ENCODE results near the gene SPP1. TPM values are rescaled to one million over a fixed set of nuclear protein-coding genes. Genes with fewer than 3 reads are reported as not detected.
A peak's percentile ranks its signal among the peaks of the same experiment; 100 is the strongest.

Gene SPP1
- total RNA-seq, 1 experiment from 2014 or later: not detected

DNA sequence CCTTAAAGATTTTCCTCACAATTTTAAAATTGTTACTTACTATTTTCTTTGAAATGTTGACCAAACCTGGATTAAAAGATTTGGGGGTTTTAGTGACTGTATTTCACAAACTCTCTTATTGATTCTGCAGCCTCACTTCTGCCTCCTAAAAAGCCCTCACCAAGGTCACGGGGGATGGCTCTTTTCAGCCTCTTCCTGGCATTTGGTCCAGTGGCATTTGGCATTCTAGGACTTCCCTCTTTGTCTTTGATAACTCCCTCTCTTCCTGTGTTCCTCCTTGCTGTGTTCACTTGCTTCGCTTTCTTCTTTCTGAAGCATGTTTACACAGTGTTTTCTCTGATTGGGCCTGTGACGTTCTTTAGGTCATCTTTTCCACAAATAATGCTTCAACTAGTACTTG is 53.4 kb downstream of the SPP1 start:
- POLR2A ChIA-PET: interaction anchor here (1.7 kb wide), 1 partner anchor 22 kb away, joined by 4 read pairs; the partner anchor contains the start of gene PKD2

DNA sequence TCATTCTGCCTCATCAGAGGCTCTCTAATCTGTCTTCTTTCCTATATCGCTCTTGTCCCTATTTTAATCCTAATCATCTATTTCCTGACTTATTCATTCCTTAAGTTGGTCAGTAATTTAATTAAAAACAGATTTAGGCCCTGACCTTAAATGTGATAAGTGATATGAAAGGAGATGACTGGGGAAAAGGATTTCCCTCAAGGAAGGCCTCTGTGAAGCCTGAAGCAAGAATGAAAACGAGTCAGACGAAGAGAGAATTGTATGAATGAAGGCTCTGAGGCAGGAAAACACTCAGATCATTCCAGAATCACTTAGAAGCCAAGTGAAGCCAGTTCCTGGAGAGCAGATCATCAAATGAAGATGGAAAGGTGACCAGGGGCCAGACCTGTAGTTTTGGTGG is 54.0 kb downstream of the SPP1 start:
- ChIA-PET POLR2A (interaction anchor here (0.8 to 1.7 kb wide), 3 partner anchors 21 to 493 kb away, joined by 4 to 7 read pairs (median 4); partner anchors contain the start of genes PKD2 and PYURF), CTCF (interaction anchor here (0.5 to 1.0 kb wide), 3 partner anchors 25 to 190 kb away, joined by 3 read pairs; no protein-coding TSS in a partner anchor)
- H3K4me3 Mint-ChIP-seq (ENCODE audit: unreplicated experiment): no peak overlapping the region
- no TSS peak for BruUV-seq (replicated peaks)
- H3K36me3 Mint-ChIP-seq (ENCODE audit: insufficient read depth, unreplicated experiment): peaks cover 15% of the 10 kb centered on the region
- H3K27me3 Mint-ChIP-seq (ENCODE audit: insufficient read depth, unreplicated experiment): no peaks in the 10 kb centered on the region
- TF ChIP-seq, protein P1, sequence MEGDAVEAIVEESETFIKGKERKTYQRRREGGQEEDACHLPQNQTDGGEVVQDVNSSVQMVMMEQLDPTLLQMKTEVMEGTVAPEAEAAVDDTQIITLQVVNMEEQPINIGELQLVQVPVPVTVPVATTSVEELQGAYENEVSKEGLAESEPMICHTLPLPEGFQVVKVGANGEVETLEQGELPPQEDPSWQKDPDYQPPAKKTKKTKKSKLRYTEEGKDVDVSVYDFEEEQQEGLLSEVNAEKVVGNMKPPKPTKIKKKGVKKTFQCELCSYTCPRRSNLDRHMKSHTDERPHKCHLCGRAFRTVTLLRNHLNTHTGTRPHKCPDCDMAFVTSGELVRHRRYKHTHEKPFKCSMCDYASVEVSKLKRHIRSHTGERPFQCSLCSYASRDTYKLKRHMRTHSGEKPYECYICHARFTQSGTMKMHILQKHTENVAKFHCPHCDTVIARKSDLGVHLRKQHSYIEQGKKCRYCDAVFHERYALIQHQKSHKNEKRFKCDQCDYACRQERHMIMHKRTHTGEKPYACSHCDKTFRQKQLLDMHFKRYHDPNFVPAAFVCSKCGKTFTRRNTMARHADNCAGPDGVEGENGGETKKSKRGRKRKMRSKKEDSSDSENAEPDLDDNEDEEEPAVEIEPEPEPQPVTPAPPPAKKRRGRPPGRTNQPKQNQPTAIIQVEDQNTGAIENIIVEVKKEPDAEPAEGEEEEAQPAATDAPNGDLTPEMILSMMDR (IDR thresholded peaks at IDR 0.05; ENCODE audit: unreplicated experiment): no peak
- peaks cover 22% of the 10 kb centered on the region for H3K4me1 Mint-ChIP-seq (ENCODE audit: insufficient read depth, unreplicated experiment)
- DNase-seq (ENCODE audit: unreplicated experiment): no peak
- peak overlapping the region; percentile 73 for H3K27ac Mint-ChIP-seq (ENCODE audit: low read depth, unreplicated experiment)
- H3K9me3 Mint-ChIP-seq (ENCODE audit: unreplicated experiment): peaks cover 12% of the 10 kb centered on the region
- intact Hi-C loops (cut with micrococcal nuclease): no loop called here

More for the DNA sequence above, 53.4 kb downstream of the SPP1 start:
- TF ChIP-seq, protein P1 (IDR thresholded peaks at IDR 0.05; ENCODE audit: unreplicated experiment): no peak
- Mint-ChIP-seq H3K27ac (ENCODE audit: low read depth, unreplicated experiment) (peak overlapping the region; percentile 73), H3K4me1 (ENCODE audit: insufficient read depth, unreplicated experiment) (peaks cover 22% of the 10 kb centered on the region), H3K9me3 (ENCODE audit: unreplicated experiment) (peaks cover 12% of the 10 kb centered on the region), H3K36me3 (ENCODE audit: insufficient read depth, unreplicated experiment) (peaks cover 18% of the 10 kb centered on the region), H3K4me3 (ENCODE audit: unreplicated experiment) (no peak overlapping the region), H3K27me3 (ENCODE audit: insufficient read depth, unreplicated experiment) (no peaks in the 10 kb centered on the region)
- DNase-seq (ENCODE audit: unreplicated experiment): no peak
- CTCF ChIA-PET: interaction anchor here (0.7 kb wide), 1 partner anchor 26 kb away, joined by 3 read pairs; no protein-coding TSS in a partner anchor
- intact Hi-C loops (cut with micrococcal nuclease): no loop called here
- BruUV-seq (replicated peaks): no TSS peak

DNA sequence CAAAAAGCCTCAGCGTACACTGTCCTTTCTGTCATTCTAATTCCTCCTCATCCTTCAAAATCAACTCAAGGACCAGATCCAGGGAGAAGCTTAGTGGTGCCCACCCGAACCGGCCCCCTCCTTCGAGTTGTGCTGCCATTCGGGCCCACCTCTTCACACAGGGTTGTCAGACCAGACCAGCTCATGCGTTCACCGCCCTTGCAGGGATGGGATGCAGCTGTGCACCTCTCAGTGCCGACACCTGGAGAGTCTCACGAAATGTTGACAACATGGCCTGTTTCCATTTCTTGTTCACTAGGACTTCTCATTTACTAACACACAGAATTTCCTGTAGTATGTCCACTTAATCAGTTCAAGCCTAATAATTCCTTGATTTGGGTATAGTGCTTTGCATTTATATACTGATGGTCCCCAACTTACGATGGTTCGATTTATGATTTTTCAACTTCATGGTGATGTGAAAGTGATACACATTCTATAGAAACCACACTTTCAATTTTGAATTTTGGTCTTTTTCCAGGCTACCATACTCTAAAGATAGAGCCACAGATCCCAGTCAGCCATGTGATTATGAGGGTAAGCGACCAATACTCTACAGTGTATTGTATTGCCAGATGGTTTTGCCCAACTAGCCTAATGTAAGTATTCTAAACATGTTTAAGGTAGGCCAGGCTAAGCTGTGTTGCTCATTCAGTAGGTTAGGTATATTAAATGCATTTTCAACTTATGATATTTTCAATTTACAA is 55.2 kb downstream of the SPP1 start:
- POLR2A ChIA-PET: interaction anchor here (0.7 to 1.7 kb wide), 5 partner anchors 22 to 492 kb away, joined by 3 to 7 read pairs (median 4); partner anchors contain the start of genes PKD2 and PYURF
- Mint-ChIP-seq H3K4me3 (ENCODE audit: unreplicated experiment) (no peak overlapping the region), H3K4me1 (ENCODE audit: insufficient read depth, unreplicated experiment) (peaks cover 22% of the 10 kb centered on the region), H3K27ac (ENCODE audit: low read depth, unreplicated experiment) (peak overlapping the region; percentile 79), H3K36me3 (ENCODE audit: insufficient read depth, unreplicated experiment) (peaks cover 11% of the 10 kb centered on the region), H3K27me3 (ENCODE audit: insufficient read depth, unreplicated experiment) (no peaks in the 10 kb centered on the region), H3K9me3 (ENCODE audit: unreplicated experiment) (peaks cover 8% of the 10 kb centered on the region)
- CTCF ChIA-PET: interaction anchor here (0.7 to 5.4 kb wide), 6 partner anchors 17 to 222 kb away, joined by 3 to 100 read pairs (median 3); no protein-coding TSS in a partner anchor
- BruUV-seq (replicated peaks): no TSS peak
- no peak for DNase-seq (ENCODE audit: unreplicated experiment)
- intact Hi-C loops (cut with micrococcal nuclease): loop anchor here (10.0 kb wide), 1 partner anchor 424 kb away; the partner anchor contains the start of gene HERC5
- TF ChIP-seq, protein P1 (IDR thresholded peaks at IDR 0.05; ENCODE audit: unreplicated experiment): no peak

Other genes with a start within 250 kb of the SPP1 start
- not detected in 2 replicates for gene IBSP, start 176.2 kb upstream of the SPP1 start, total RNA-seq (2022)
- not detected in 2 replicates for gene MEPE, start 142.7 kb upstream of the SPP1 start, total RNA-seq (2022)
- 29.5 and 36.6 TPM in 2 replicates for gene PKD2, start 31.9 kb downstream of the SPP1 start, total RNA-seq (2022)
- gene ABCG2, start 182.9 kb downstream of the SPP1 start, total RNA-seq (2022): 0.07 and 0.12 TPM in 2 replicates